Transverse colon (tissue), 4 donors: ENCODE measurements around the gene NTHL1. TPM values are rescaled to one million over a fixed set of nuclear protein-coding genes. Genes with fewer than 3 reads are reported as not detected.
A peak's percentile ranks its signal among the peaks of the same experiment; 100 is the strongest.
"Not testable (repeated sequence)": the region's sequence is repeated elsewhere in the genome, so short reads cannot be mapped to it uniquely, and the experiment has no call there.

Experiments used
- DNase-seq: peaks from one replicate; pipeline ENCODE4 v3.0.0-alpha.2; 2019
- H3K27ac ChIP-seq, 4 donors: fragments of 200-600 bp; sonication (generic); 2 replicates each; pipeline ENCODE4 v1.5.1; 2016 to 2018; ENCODE audit warnings: inconsistent platforms in 4 of 4
- H3K27me3 ChIP-seq: fragments of 200-600 bp; sonication (generic); 2 replicates; pipeline ENCODE4 v1.5.1; 2017; ENCODE audit warnings: inconsistent platforms
- H3K36me3 ChIP-seq, 4 donors: fragments of 200-600 bp; sonication (generic); 2 replicates each; pipeline ENCODE4 v1.5.1; 2017 to 2019; ENCODE audit warnings: inconsistent platforms in 4 of 4
- H3K4me1 ChIP-seq, 4 donors: fragments of 200-600 bp; sonication (generic); 2 replicates each; pipeline ENCODE4 v1.5.1; 2017 to 2020; ENCODE audit warnings: inconsistent platforms in 4 of 4
- H3K4me3 ChIP-seq, 4 donors: fragments of 200-600 bp; sonication (generic); 1 replicate in 1 of 4; 2 replicates in 3 of 4; pipeline versions ENCODE4 v1.5.1 to v1.6.1; 2017 to 2019; ENCODE audit warnings: inconsistent platforms in 4 of 4
- H3K9me3 ChIP-seq, 2 donors: fragments of 200-600 bp; sonication (generic); 2 replicates each; pipeline ENCODE4 v1.5.1; 2017 to 2019; ENCODE audit warnings: inconsistent platforms in 2 of 2
- CTCF ChIP-seq, 5 experiments: fragments of 200-600 bp in 3 of 5; fragments of 450-650 bp in 2 of 5; sonication (generic) in 3 of 5; IDR thresholded peaks; 1 replicate in 2 of 5; 2 replicates in 3 of 5; pipeline ENCODE4 v1.5.1; 2016 to 2017; ENCODE audit warnings: antibody characterized with exemption in 5 of 5, inconsistent platforms in 3 of 5, mild to moderate bottlenecking in 2 of 5, moderate library complexity in 1 of 5
- EP300 ChIP-seq: sonication (generic); formaldehyde crosslinking; IDR thresholded peaks from one replicate; pipeline ENCODE4 v1.6.1; 2017; ENCODE audit warnings: antibody characterized with exemption, low read depth
- POLR2A ChIP-seq: fragments of 450-650 bp; IDR thresholded peaks from one replicate; pipeline ENCODE4 v1.6.1; 2016; ENCODE audit warnings: antibody characterized with exemption, mild to moderate bottlenecking, moderate library complexity
- POLR2AphosphoS5 ChIP-seq, 3 donors: sonication (generic); formaldehyde crosslinking; IDR thresholded peaks; one replicate each; pipeline ENCODE4 v1.6.1; 2016; ENCODE audit warnings: antibody characterized with exemption in 3 of 3
- WGBS, 2 donors: methylation state at CpG; one replicate each; pipeline ENCODE4 v1.1.5; 2018; ENCODE audit warnings: low coverage in 1 of 2; 5-methylcytosine and 5-hydroxymethylcytosine counted together
- in situ Hi-C, 4 donors: fragments of 200-750 bp; cut with MboI; loops; one replicate each; pipeline versions ENCODE4 v1.15.0 to v1.15.1; 2017; ENCODE audit warnings: low sequenced_read_pairs in 3 of 4, low pct_ligation_motif_present in 1 of 4, low pct_unique_long_range_greater_than_20kb in 1 of 4
- intact Hi-C: fragments of 100-400 bp; cut with DNase I; formaldehyde crosslinking; loops from one replicate; pipeline ENCODE4 v1.15.1; 2023; ENCODE audit warnings: low total_unique reads
- total RNA-seq, 4 donors: library from RNA; depleted of rRNA; stranded (reverse); fragments of >200 nt; gene quantifications; one replicate each; pipeline ENCODE4 v1.1.0, GENCODE V29; 2016

Gene NTHL1
- total RNA-seq, 4 donors from 2014 or later = 12.7 to 32.9 (median 23.2) TPM

GRCh38 chr16:2013527-2013926, 34.1 kb downstream of the NTHL1 start:
- Histone ChIP-seq H3K4me3 (no peak overlapping the region), H3K9me3 (no peaks in the 10 kb centered on the region), H3K27me3 (peaks cover 3% of the 10 kb centered on the region), H3K36me3 (no peaks in the 10 kb centered on the region), H3K27ac (no peak overlapping the region), H3K4me1 (peaks cover 9 to 29% (median 25%) of the 10 kb centered on the region in 4 donors)
- WGBS, 2 donors = 87 to 100% methylated on average over 2 to 15 of the region's 15 CpGs
- intact Hi-C loops (no loop called here), in situ Hi-C loops (loop anchor here in 2 of 4 donors (10.0 to 25.0 kb wide), 2 partner anchors 124 to 131 kb away; partner anchors contain the start of genes RAB26 (in 2 of the 2) and PKD1 (in 1 of the 2))
- no peak for TF ChIP-seq POLR2A
- no peak for TF ChIP-seq POLR2AphosphoS5 (IDR thresholded peaks at IDR 0.05)
- no peak for TF ChIP-seq CTCF (IDR thresholded peaks at IDR 0.05)
- TF ChIP-seq EP300 = no peak
- no peak for DNase-seq

GRCh38 chr16:2011726-2012125, 35.9 kb downstream of the NTHL1 start:
- H3K27me3 ChIP-seq, H3K9me3 ChIP-seq, H3K36me3 ChIP-seq, intact Hi-C loops, H3K27ac ChIP-seq, H3K4me3 ChIP-seq, DNase-seq: not testable (repeated sequence)
- H3K4me1 ChIP-seq = peaks cover 24 to 47% (median 41%) of the 10 kb centered on the region in 4 donors
- in situ Hi-C loops = loop anchor here in 2 of 4 donors (10.0 to 25.0 kb wide), 2 partner anchors 126 to 133 kb away; partner anchors contain the start of genes RAB26 (in 2 of the 2) and PKD1 (in 1 of the 2)
- 81 to 82% methylated on average over 8 to 9 of the region's 9 CpGs for WGBS, 2 donors

GRCh38 chr16:2009791-2010510, 37.7 kb downstream of the NTHL1 start, which contains the start of gene ZNF598:
ZNF598 (minus strand) TSS chr16:2009821.
- intact Hi-C loops = loop anchor here (10.0 kb wide), 1 partner anchor 225 kb away; the partner anchor contains the start of gene DNASE1L2
- Histone ChIP-seq H3K27ac (peak within 1 kb of the TSS; percentile 93 to 98 (median 94)), H3K4me3 (peak within 1 kb of the TSS; percentile 78 to 98 (median 85)), H3K9me3 (no peaks in the 10 kb centered on the region), H3K27me3 (no peaks in the 10 kb centered on the region), H3K4me1 (peaks cover 24 to 45% (median 37%) of the 10 kb centered on the region in 4 donors), H3K36me3 (no peaks in the 10 kb centered on the region)
- 0 to 3% methylated on average over 2 to 51 of the region's 52 CpGs for WGBS, 2 donors
- in situ Hi-C loops = loop anchor here in 2 of 4 donors (10.0 to 25.0 kb wide), 2 partner anchors 127 to 135 kb away; partner anchors contain the start of genes RAB26 (in 2 of the 2) and PKD1 (in 1 of the 2)
- TF ChIP-seq EP300 = no peak
- peak; percentile 98 for TF ChIP-seq POLR2A
- peak in 1 of 5 experiments; percentile 25 for TF ChIP-seq CTCF (IDR thresholded peaks at IDR 0.05)
- TF ChIP-seq POLR2AphosphoS5 (IDR thresholded peaks at IDR 0.05) = peak; percentile 94 to 97 (median 96)
- peak; percentile 86 for DNase-seq

- Histone ChIP-seq H3K27me3 (no peaks in the 10 kb centered on the region), H3K4me3 (peak overlapping the region; percentile 78 to 98 (median 85)), H3K27ac (peak overlapping the region; percentile 93 to 98 (median 94)), H3K36me3 (no peaks in the 10 kb centered on the region), H3K9me3 (no peaks in the 10 kb centered on the region), H3K4me1 (peaks cover 28 to 49% (median 41%) of the 10 kb centered on the region in 4 donors)
- in situ Hi-C loops (loop anchor here in 1 of 4 donors (25.0 kb wide), 1 partner anchor 128 kb away; the partner anchor contains the start of genes PKD1 and RAB26), intact Hi-C loops (loop anchor here (10.0 kb wide), 1 partner anchor 226 kb away; the partner anchor contains the start of gene DNASE1L2)
- no peak for DNase-seq
- WGBS, 2 donors = 0% methylated on average over 3 of the region's 55 CpGs; no CpG with 5 or more reads in 1 of the 2 donors
- no peak for TF ChIP-seq CTCF (IDR thresholded peaks at IDR 0.05)
- no peak for TF ChIP-seq POLR2A
- no peak for TF ChIP-seq EP300
- no peak for TF ChIP-seq POLR2AphosphoS5 (IDR thresholded peaks at IDR 0.05)
These were observed 38.4 kb downstream of the NTHL1 start for GRCh38 chr16:2009164-2009711.
